ENCODE measurements around the gene TFAP2C.

DNA sequence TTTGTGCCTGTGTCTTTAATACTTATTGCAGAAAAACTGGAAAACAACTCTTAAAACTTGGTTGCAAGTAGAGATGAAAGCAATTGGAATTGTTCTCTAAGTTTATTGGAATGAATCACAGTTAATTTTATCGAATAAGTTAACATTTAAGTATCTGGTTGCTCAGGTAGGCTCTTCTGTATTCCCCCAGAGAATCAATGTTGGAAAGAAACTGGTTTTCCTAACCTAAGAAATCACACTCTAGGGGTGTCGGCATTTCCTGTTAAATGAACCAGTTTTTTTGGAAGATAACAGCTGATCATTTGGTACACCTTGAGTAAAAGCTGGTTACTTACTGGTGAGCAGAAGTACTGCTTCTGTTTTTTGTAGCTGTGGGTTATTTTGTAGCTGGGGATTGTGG lies 5.2 kb downstream of the TFAP2C start:
- TF ChIP-seq EZH2 (IDR thresholded peaks at IDR 0.05; ENCODE audit: borderline replicate concordance, low read depth, low read length, severe bottlenecking) = no peak
- TF ChIP-seq CTCF (IDR thresholded peaks at IDR 0.05; ENCODE audit: borderline replicate concordance, extremely low read depth, low read length, poor library complexity, severe bottlenecking) = no peak

Data from DND-41 (cell line).